NCI-H146 (cell line): Measurements from ENCODE around the gene CCDC24.
A peak's percentile ranks its signal among the peaks of the same experiment; 100 is the strongest.

Source experiments
- DNase-seq: peaks from one replicate; lab custom pipeline; 2025; lab: John Stamatoyannopoulos, UW

Gene CCDC24

GRCh38 chr1:43991476-43992231 lies at the start of gene CCDC24:
Gene CCDC24, plus strand, starts transcription at chr1:43991599. Its CDS starts 280 bp downstream, at chr1:43991879.
- peak; percentile 85 for DNase-seq

GRCh38 chr1:43942411-43942810 lies 49.0 kb upstream of the CCDC24 start:
- DNase-seq: no peak

GRCh38 chr1:43944860-43945259 lies 46.5 kb upstream of the CCDC24 start:
- DNase-seq: no peak

GRCh38 chr1:43945674-43946235 lies 45.6 kb upstream of the CCDC24 start:
- no peak for DNase-seq

DNA sequence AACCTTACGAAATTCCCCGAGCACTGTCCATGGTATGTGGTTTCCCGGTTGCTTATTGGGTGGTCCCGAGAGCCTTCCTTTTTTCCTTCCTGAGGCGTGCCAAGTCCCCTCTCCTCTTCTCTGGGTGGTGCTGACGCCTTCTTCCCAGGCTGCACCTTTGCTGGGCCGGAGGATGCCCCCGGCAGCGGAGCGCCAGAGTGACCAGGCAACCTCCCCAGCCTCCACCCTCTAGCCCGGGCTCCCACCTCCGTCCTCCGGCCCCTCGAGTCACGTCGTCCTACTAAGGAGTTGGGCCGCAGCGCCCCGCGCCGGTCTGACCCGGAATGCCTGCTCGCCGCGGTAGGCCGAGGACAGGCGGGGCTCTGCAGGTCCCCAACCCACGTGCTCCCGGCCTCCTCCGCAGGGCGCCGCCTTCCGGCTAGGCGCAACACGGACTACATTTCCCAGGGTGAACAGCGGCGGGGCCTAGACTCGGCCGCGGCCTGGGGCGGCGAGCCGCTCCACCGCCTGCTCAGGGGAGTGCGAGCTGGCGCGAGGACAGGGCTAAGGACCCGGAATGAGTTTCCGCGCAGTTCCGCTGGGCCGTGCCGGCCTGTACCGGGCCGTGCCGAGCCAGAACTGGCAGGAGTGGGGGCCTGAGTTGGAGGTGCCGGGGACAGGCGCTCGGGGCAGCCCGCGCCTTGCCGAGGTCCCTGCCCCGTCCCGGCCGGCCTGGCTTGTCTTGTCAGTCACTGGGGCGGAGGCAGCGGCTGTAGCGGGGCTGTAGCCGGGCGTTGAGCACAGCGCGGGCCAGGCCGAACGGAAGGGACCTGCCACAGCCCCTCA lies 45.0 kb upstream of the CCDC24 start, which contains the start of gene IPO13:
Gene IPO13, plus strand, starts transcription at position 715 of the 825 bp plus-strand sequence. CDS start 651 bp downstream, outside the sequence.
- DNase-seq: peak; percentile 89

GRCh38 chr1:43947061-43947873 lies 44.1 kb upstream of the CCDC24 start:
- DNase-seq: no peak

GRCh38 chr1:43947874-43948437 lies 43.4 kb upstream of the CCDC24 start:
- DNase-seq: no peak

DNA sequence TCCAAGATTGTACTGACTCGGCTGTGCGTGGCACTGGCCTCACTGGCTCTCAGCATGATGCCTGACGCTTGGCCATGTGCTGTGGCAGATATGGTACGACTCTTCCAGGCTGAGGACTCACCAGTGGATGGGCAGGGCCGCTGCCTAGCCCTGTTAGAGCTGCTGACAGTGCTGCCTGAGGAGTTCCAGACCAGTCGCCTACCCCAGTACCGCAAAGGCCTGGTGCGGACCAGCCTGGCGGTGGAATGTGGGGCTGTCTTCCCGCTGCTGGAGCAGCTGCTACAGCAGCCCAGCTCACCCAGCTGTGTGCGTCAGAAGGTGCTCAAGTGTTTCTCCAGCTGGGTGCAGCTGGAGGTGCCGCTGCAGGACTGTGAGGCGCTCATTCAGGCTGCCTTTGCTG lies 41.7 kb upstream of the CCDC24 start:
- DNase-seq: no peak

GRCh38 chr1:43951021-43951985 lies 40.1 kb upstream of the CCDC24 start:
- no peak for DNase-seq

GRCh38 chr1:43952731-43953346 lies 38.6 kb upstream of the CCDC24 start:
- DNase-seq: no peak

DNA sequence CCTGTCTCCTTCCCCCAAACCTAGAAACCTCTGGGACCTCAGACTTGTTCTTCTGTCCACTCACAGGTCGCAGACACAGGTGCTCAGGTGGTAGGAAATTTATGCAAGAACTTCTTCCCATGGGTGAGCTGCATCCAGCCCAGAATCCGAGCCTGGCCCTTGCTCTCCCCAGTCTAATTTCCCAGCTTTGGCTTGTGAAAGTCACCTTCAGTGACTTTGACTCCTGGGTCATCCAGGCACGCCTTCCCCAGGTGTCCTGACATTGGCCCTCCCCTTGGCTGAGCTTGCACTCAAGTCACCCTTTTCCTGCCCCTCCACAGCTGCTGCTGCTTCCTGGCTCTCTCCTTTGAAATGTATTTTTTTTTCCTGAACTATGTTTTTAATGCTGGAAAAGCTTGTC lies 38.0 kb upstream of the CCDC24 start:
- DNase-seq: no peak

DNA sequence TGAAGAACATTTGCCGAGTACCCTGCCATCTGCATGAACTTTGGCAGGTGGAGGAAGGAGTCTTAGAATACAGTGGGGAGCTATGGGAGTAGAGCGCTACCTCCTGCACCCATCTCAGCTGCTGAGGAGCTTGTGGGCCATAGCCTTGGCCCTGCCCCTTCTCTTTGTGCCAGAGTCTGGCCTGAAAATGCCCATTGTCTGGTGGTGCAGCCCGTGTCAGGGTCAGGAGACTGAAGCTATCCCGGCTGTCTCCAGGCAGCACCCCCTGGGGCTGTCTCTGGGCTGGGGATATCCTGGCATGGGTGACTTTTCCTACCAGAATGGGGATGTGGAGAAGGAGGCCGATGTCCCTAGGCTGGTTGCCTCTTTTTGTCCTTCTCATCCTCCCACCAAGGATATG lies 37.4 kb upstream of the CCDC24 start:
- no peak for DNase-seq

DNA sequence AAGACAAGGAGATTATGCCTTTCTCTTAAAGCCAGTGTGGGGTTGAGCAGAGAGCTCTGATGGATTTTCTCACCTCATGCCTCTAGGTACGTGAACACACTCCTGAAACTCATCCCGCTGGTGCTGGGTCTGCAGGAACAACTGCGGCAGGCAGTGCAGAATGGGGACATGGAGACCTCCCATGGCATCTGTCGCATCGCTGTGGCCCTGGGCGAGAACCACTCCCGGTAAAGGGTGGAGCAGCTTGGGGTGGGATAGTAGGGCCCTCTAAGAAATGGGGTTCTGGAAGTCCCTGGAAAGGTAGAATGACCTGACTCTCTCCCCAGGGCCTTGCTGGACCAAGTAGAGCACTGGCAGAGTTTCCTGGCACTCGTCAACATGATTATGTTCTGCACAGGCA lies 35.2 kb upstream of the CCDC24 start:
- no peak for DNase-seq

- no peak for DNase-seq
Observed at GRCh38 chr1:43957407-43958040, 33.9 kb upstream of the CCDC24 start.

DNA sequence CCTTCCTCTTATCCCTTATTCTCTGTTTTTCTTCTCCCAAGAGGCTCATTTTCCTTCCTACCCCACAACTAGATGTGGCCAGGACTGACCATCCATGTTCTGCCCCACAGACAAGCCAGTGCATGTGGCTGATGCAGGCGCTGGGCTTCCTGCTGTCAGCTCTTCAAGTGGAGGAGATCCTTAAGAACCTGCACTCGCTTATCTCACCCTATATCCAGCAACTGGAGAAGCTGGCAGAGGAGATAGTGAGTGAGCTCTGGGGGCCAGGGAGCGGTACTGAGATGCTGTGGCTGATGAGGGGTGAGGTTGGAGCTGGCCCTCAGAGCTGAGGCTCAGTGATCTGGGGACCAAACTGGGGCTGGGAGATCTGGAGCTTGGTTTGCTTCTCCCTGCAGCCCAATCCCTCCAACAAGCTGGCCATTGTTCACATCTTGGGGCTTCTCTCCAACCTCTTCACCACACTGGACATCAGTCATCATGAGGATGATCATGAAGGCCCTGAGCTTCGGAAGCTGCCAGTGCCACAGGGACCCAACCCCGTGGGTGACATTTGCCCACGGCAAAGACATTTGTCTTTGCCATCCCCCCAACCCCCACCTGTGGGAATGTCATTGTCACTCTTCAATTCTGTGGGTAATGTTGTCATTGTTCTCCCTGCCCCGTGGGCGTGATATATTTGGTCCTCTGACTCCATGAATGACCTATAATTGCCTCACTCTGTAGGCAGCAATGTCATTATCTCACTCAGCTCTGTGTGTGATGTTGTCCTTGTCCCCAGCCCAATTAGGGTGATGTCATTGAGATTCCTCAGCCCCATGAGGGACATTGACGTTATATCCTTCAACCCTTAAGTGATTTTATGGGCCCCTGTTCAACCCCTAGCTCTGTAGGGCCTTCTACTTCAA lies 32.8 kb upstream of the CCDC24 start:
- peak; percentile 31 for DNase-seq

GRCh38 chr1:43960798-43961197 lies 30.6 kb upstream of the CCDC24 start:
- no peak for DNase-seq

DNA sequence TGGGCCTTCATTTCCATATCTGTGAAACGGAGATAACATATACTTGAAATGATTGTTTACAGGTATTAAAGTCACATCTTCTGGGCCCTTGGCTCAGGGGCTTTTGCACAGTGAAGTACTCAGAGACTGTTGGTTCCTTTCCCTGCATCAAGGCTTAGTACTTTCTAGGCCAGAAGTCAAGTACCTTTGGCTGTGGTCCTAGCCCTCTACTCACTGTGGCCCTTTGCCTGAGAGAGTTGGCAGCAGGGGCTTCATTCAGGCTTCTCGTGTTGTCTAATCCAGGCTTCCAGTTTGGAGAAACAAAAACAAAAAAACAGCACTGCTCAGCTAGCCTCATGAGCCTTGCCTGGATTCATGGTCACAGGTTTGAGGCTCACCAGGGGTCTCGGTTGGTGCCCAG lies 29.7 kb upstream of the CCDC24 start:
- no peak for DNase-seq

- no peak for DNase-seq
Observed at GRCh38 chr1:43962324-43962723, 29.1 kb upstream of the CCDC24 start.
